T-cell (primary cell): ENCODE results near the gene IZUMO4. TPM values are rescaled to one million over a fixed set of nuclear protein-coding genes. Genes with fewer than 3 reads are reported as not detected.

Experiments
- ATAC-seq, 4 experiments: fragments of 200-7000 bp in 3 of 4; fragments of 150-1000 bp in 1 of 4; cut with Tn5 transposase; replicated peaks in 1 of 4; 1 replicate in 3 of 4; 2 replicates in 1 of 4; pipeline ENCODE4 v1.10.0; 2021; ENCODE audit warnings: moderate library complexity in 3 of 4, mild to moderate bottlenecking in 2 of 4, moderate number of reproducible peaks in 1 of 4
- CTCF ChIA-PET, 2 donors: fragments of 300-600 bp; sonication (Branson Sonifier 250); formaldehyde crosslinking; loops; one replicate each; lab custom pipeline; 2022; ENCODE audit warnings: antibody characterized with exemption in 2 of 2; lab: Charles Lee
- POLR2A ChIA-PET, 2 donors: fragments of 300-600 bp; sonication (Branson Sonifier 250); formaldehyde crosslinking; loops; one replicate each; lab custom pipeline; 2022; ENCODE audit warnings: antibody characterized with exemption in 2 of 2; lab: Charles Lee
- DNase-seq, 35 experiments: peaks; one replicate each; pipeline versions ENCODE4 v3.0.0 to v3.0.0-alpha.2; 2013 to 2023
- H3K27ac ChIP-seq: one replicate; pipeline ENCODE4 v1.5.1; 2013; ENCODE audit warnings: low read length
- H3K27me3 ChIP-seq, 2 experiments: replicated peaks in 1 of 2; 1 replicate in 1 of 2; 2 replicates in 1 of 2; pipeline versions ENCODE4 v1.6.1 to v1.7.0; 2013; ENCODE audit warnings: low read length in 1 of 2, mixed read lengths in 1 of 2; ENCODE audit not compliant: control insufficient read depth in 2 of 2, insufficient read depth in 2 of 2; ENCODE audit errors: extremely low read depth in 1 of 2
- H3K36me3 ChIP-seq, 2 donors: 1 replicate in 1 of 2; 2 replicates in 1 of 2; pipeline versions ENCODE4 v1.6.1 to v1.7.0; 2013; ENCODE audit warnings: low read length in 1 of 2; ENCODE audit not compliant: control insufficient read depth in 2 of 2, insufficient read depth in 1 of 2; ENCODE audit errors: extremely low read depth in 1 of 2
- H3K4me1 ChIP-seq, 2 experiments: 1 replicate in 1 of 2; 2 replicates in 1 of 2; pipeline versions ENCODE4 v1.6.1 to v1.7.0; 2013; ENCODE audit warnings: low read length in 2 of 2, mixed read lengths in 1 of 2; ENCODE audit not compliant: insufficient read depth in 2 of 2, control insufficient read depth in 1 of 2; ENCODE audit errors: extremely low read depth in 1 of 2
- H3K4me3 ChIP-seq, 2 donors: 1 replicate in 1 of 2; 2 replicates in 1 of 2; pipeline versions ENCODE4 v1.5.1 to v1.7.0; 2013; ENCODE audit warnings: mild to moderate bottlenecking in 2 of 2, low read length in 1 of 2, moderate library complexity in 1 of 2; ENCODE audit not compliant: control insufficient read depth in 1 of 2; ENCODE audit errors: extremely low read depth in 1 of 2
- H3K9me3 ChIP-seq: 2 replicates; pipeline ENCODE4 v1.7.0; 2013
- H3K27ac Mint-ChIP-seq, 2 donors: one replicate each; pipeline ENCODE4 v1.8.0; 2020 to 2021; ENCODE audit warnings: mild to moderate bottlenecking in 2 of 2, mixed read lengths in 2 of 2
- H3K27me3 Mint-ChIP-seq, 2 donors: one replicate each; pipeline ENCODE4 v1.8.0; 2021 to 2022; ENCODE audit warnings: mixed read lengths in 2 of 2
- H3K36me3 Mint-ChIP-seq: one replicate; pipeline ENCODE4 v1.8.0; 2021; ENCODE audit warnings: mixed read lengths
- H3K4me1 Mint-ChIP-seq, 3 donors: one replicate each; pipeline ENCODE4 v1.8.0; 2020 to 2022; ENCODE audit warnings: mixed read lengths in 3 of 3, mild to moderate bottlenecking in 1 of 3
- H3K4me3 Mint-ChIP-seq, 3 donors: one replicate each; pipeline ENCODE4 v1.8.0; 2020 to 2022; ENCODE audit warnings: mild to moderate bottlenecking in 3 of 3, mixed read lengths in 3 of 3, moderate library complexity in 3 of 3
- H3K9me3 Mint-ChIP-seq, 3 donors: one replicate each; pipeline ENCODE4 v1.8.0; 2020 to 2022; ENCODE audit warnings: mixed read lengths in 3 of 3
- WGBS: methylation state at CpG from one replicate; pipeline ENCODE4 v1.1.5; 2013; ENCODE audit warnings: missing lambda C conversion rate; ENCODE audit not compliant: insufficient coverage; 5-methylcytosine and 5-hydroxymethylcytosine counted together
- total RNA-seq, 35 experiments: library from RNA in 6 of 35; stranded (reverse) in 6 of 35; fragments of 120-200 nt in 1 of 35; gene quantifications; one replicate each; pipeline versions ENCODE4 v1.2.1 to v1.2.4 and lab custom pipeline; 2013 to 2026

Gene IZUMO4
- total RNA-seq, 5 donors from 2014 or later (not counting 1 experiment from before 2014, with no cell fraction given) = 14.0 to 23.5 (median 19.7) TPM

GRCh38 chr19:2101417-2102335, 5.0 kb downstream of the IZUMO4 start:
- Mint-ChIP-seq H3K4me3 (no peak overlapping the region), H3K27ac (no peak overlapping the region)

GRCh38 chr19:2103045-2103707, 6.5 kb downstream of the IZUMO4 start:
- ChIA-PET CTCF (no interaction called here), POLR2A (interaction anchor here in 1 of 2 donors (0.7 kb wide), 1 partner anchor 27 kb away, joined by 3 read pairs; no protein-coding TSS in a partner anchor)
- H3K27ac Mint-ChIP-seq = no peak overlapping the region
- peaks cover 53% of the 10 kb centered on the region for H3K36me3 Mint-ChIP-seq
- peaks cover 0 to 7% of the 10 kb centered on the region in 2 experiments for H3K4me1 ChIP-seq
- no peaks in the 10 kb centered on the region for H3K9me3 ChIP-seq
- DNase-seq (no peak), ATAC-seq (no peak)
- no peak overlapping the region for H3K4me3 ChIP-seq
- peaks cover 34 to 46% of the 10 kb centered on the region in 2 donors for H3K36me3 ChIP-seq
- 99% methylated on average over 13 of the region's 20 CpGs for WGBS
- H3K27ac ChIP-seq = no peak overlapping the region
- H3K4me1 Mint-ChIP-seq = no peaks in the 10 kb centered on the region
- no peaks in the 10 kb centered on the region for H3K27me3 ChIP-seq
- peaks cover 0 to 6% (median 2%) of the 10 kb centered on the region in 3 donors for H3K9me3 Mint-ChIP-seq
- no peaks in the 10 kb centered on the region for H3K27me3 Mint-ChIP-seq
- no peak overlapping the region for H3K4me3 Mint-ChIP-seq

More at GRCh38 chr19:2101417-2102335, 5.0 kb downstream of the IZUMO4 start:
- Mint-ChIP-seq H3K36me3 (peaks cover 42% of the 10 kb centered on the region), H3K27me3 (no peaks in the 10 kb centered on the region), H3K4me1 (peaks cover 0 to 9% (median 5%) of the 10 kb centered on the region in 3 donors), H3K9me3 (peaks cover 0 to 6% (median 2%) of the 10 kb centered on the region in 3 donors)
- H3K4me1 ChIP-seq = peaks cover 2 to 21% of the 10 kb centered on the region in 2 experiments
- DNase-seq (no peak), ATAC-seq (no peak)
- no peak overlapping the region for H3K4me3 ChIP-seq
- ChIA-PET CTCF (no interaction called here), POLR2A (no interaction called here)
- H3K9me3 ChIP-seq = no peaks in the 10 kb centered on the region
- peaks cover 28 to 41% of the 10 kb centered on the region in 2 donors for H3K36me3 ChIP-seq
- no peaks in the 10 kb centered on the region for H3K27me3 ChIP-seq
- no peak overlapping the region for H3K27ac ChIP-seq
- WGBS = 95% methylated on average over 40 of the region's 45 CpGs

GRCh38 chr19:2108251-2109016, 11.7 kb downstream of the IZUMO4 start:
- Mint-ChIP-seq H3K4me1 (peaks cover 0 to 4% (median 0%) of the 10 kb centered on the region in 3 donors), H3K4me3 (no peak overlapping the region), H3K27ac (no peak overlapping the region), H3K36me3 (peaks cover 53% of the 10 kb centered on the region), H3K9me3 (peaks cover 0 to 6% (median 2%) of the 10 kb centered on the region in 3 donors), H3K27me3 (no peaks in the 10 kb centered on the region)
- no peaks in the 10 kb centered on the region for H3K27me3 ChIP-seq
- peaks cover 29 to 70% of the 10 kb centered on the region in 2 donors for H3K36me3 ChIP-seq
- DNase-seq (no peak), ATAC-seq (no peak)
- no peak overlapping the region for H3K27ac ChIP-seq
- H3K4me3 ChIP-seq = no peak overlapping the region
- no peaks in the 10 kb centered on the region for H3K9me3 ChIP-seq
- WGBS = 98% methylated on average over 18 of the region's 23 CpGs
- H3K4me1 ChIP-seq = peaks cover 0 to 17% of the 10 kb centered on the region in 2 experiments
- CTCF ChIA-PET = no interaction called here
- POLR2A ChIA-PET = no interaction called here

GRCh38 chr19:2109046-2109864, 12.5 kb downstream of the IZUMO4 start:
- 93% methylated on average over 26 of the region's 31 CpGs for WGBS
- no peak overlapping the region for H3K27ac ChIP-seq

GRCh38 chr19:2110822-2111221, 14.1 kb downstream of the IZUMO4 start:
- DNase-seq = no peak
- Histone ChIP-seq H3K27me3 (no peaks in the 10 kb centered on the region), H3K27ac (no peak overlapping the region), H3K4me1 (peaks cover 0 to 17% of the 10 kb centered on the region in 2 experiments), H3K36me3 (peaks cover 27 to 88% of the 10 kb centered on the region in 2 donors), H3K9me3 (no peaks in the 10 kb centered on the region), H3K4me3 (no peak overlapping the region)
- ChIA-PET CTCF (interaction anchor here in 1 of 2 donors (0.6 kb wide), 1 partner anchor 34 kb away, joined by 3 read pairs; no protein-coding TSS in a partner anchor), POLR2A (interaction anchor here in 1 of 2 donors (0.6 kb wide), 1 partner anchor 37 kb away, joined by 3 read pairs; no protein-coding TSS in a partner anchor)
- peaks cover 0 to 7% (median 0%) of the 10 kb centered on the region in 3 donors for H3K4me1 Mint-ChIP-seq
- no peak for ATAC-seq
- H3K4me3 Mint-ChIP-seq = no peak overlapping the region
- WGBS = 94% methylated on average over 10 of the region's 13 CpGs
- no peaks in the 10 kb centered on the region for H3K9me3 Mint-ChIP-seq
- no peak overlapping the region for H3K27ac Mint-ChIP-seq
- H3K27me3 Mint-ChIP-seq = no peaks in the 10 kb centered on the region
- peaks cover 45% of the 10 kb centered on the region for H3K36me3 Mint-ChIP-seq

More at GRCh38 chr19:2109046-2109864, 12.5 kb downstream of the IZUMO4 start:
- Mint-ChIP-seq H3K4me3 (no peak overlapping the region), H3K9me3 (peaks cover 0 to 6% (median 2%) of the 10 kb centered on the region in 3 donors), H3K36me3 (peaks cover 51% of the 10 kb centered on the region), H3K27me3 (no peaks in the 10 kb centered on the region), H3K27ac (no peak overlapping the region), H3K4me1 (peaks cover 0 to 7% (median 0%) of the 10 kb centered on the region in 3 donors)
- ChIA-PET POLR2A (no interaction called here), CTCF (no interaction called here)
- H3K27me3 ChIP-seq = no peaks in the 10 kb centered on the region
- peaks cover 0 to 17% of the 10 kb centered on the region in 2 experiments for H3K4me1 ChIP-seq
- ATAC-seq (no peak), DNase-seq (no peak)
- H3K36me3 ChIP-seq = peaks cover 26 to 79% of the 10 kb centered on the region in 2 donors
- no peaks in the 10 kb centered on the region for H3K9me3 ChIP-seq
- no peak overlapping the region for H3K4me3 ChIP-seq
